Fibroblast of the aortic adventitia (primary cell): ENCODE data around the gene GLI3. TPM values are rescaled to one million over a fixed set of nuclear protein-coding genes. Genes with fewer than 3 reads are reported as not detected.
A peak's percentile ranks its signal among the peaks of the same experiment; 100 is the strongest.

Source experiments
- DNase-seq: peaks from one replicate; pipeline ENCODE4 v3.0.0-alpha.2; 2010; ENCODE audit warnings: low read depth
- H3K4me3 ChIP-seq: 2 replicates; pipeline ENCODE4 v1.5.1; 2011; ENCODE audit warnings: low read depth, mild to moderate bottlenecking, control low read depth, low read length, moderate library complexity
- total RNA-seq: library from RNA; depleted of rRNA; stranded (reverse); fragments of >200 nt; gene quantifications from 2 replicates; pipeline ENCODE4 v1.2.3, GENCODE V29; 2012; ENCODE audit warnings: low replicate concordance
- TF ChIP-seq, protein P1 (sequence below): IDR thresholded peaks from 2 replicates; pipeline ENCODE4 v1.5.1; 2011; ENCODE audit warnings: mild to moderate bottlenecking, low read length, control low read depth, inconsistent platforms; ENCODE audit not compliant: insufficient read depth

GLI3 gene
- total RNA-seq, 1 donor, result 7.0 TPM

DNA sequence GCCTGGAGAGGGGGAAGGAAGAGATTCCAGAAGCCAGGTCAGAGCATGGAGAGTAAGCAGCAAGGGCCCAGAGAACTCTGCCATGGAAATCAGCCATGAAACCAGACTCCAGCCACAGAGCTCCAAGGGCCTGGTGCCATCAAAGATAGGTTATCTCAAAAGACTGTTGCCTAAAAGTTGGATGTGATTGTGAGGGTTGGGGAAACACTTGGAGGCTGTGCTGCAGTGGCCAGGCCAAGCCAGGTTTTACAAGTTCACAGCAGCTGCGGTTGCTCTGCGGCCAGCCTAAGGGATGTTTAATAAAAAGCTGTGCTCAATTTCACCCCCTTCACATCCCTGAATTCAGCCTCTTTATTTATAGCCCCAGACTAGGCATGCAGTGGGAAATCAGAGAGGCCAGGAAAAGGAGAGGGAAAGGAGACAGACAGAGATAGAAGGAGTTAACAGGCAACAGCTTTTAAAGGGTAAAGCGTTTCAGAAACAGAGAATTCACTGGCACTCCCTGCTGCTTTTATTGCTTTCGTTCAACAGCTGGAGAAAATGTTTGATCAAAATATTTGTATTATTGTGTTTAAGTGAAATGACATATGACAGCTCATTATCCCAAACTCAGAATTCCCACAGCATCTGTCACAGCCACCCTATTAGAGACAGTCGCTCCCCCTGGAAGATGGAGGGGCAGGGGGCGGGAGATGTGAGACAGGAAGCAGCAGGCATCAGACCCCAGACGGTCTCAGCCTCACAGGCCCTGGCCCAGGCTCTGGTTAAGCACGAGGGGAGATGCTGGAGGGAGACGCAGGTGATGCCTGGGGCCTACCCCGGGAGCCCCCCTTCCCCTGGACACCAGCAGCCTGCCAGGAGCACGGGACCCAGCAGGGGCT is 140.1 kb downstream of the GLI3 start:
- DNase-seq, result peak; percentile 97
- TF ChIP-seq, protein P1, sequence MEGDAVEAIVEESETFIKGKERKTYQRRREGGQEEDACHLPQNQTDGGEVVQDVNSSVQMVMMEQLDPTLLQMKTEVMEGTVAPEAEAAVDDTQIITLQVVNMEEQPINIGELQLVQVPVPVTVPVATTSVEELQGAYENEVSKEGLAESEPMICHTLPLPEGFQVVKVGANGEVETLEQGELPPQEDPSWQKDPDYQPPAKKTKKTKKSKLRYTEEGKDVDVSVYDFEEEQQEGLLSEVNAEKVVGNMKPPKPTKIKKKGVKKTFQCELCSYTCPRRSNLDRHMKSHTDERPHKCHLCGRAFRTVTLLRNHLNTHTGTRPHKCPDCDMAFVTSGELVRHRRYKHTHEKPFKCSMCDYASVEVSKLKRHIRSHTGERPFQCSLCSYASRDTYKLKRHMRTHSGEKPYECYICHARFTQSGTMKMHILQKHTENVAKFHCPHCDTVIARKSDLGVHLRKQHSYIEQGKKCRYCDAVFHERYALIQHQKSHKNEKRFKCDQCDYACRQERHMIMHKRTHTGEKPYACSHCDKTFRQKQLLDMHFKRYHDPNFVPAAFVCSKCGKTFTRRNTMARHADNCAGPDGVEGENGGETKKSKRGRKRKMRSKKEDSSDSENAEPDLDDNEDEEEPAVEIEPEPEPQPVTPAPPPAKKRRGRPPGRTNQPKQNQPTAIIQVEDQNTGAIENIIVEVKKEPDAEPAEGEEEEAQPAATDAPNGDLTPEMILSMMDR, result no peak
- no peak overlapping the region for H3K4me3 ChIP-seq

DNA sequence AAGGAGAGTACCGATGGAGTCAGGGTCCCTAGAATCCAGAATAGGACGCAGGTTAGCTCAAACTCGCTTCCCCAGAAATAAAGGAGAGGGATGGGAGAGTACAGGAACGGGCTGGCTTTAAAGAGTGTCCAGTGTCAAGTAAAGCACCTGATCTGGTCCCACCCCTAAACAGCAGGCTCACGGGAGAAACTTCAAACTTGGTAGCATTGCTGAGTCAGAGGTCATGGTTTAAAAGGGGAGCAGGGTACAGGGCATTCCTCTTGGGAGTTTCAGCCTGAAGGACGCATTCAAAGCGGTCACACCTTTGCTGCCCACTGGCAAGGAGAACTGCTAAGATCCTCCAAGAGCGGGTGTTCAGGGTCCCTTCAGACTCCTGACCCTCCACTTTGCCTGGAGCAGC is 140.7 kb downstream of the GLI3 start:
- H3K4me3 ChIP-seq, result no peak overlapping the region
- TF ChIP-seq, protein P1, result no peak
- no peak for DNase-seq

GRCh38 chr7:42095791-42096190 is 141.2 kb downstream of the GLI3 start:
- TF ChIP-seq, protein P1, result no peak
- no peak overlapping the region for H3K4me3 ChIP-seq
- DNase-seq, result no peak

- DNase-seq, result no peak
- TF ChIP-seq, protein P1, result no peak
- no peak overlapping the region for H3K4me3 ChIP-seq
Observed at GRCh38 chr7:42093349-42093905, 143.6 kb downstream of the GLI3 start.

- no peak overlapping the region for H3K4me3 ChIP-seq
- DNase-seq, result no peak
Observed at GRCh38 chr7:42091461-42092291, 145.3 kb downstream of the GLI3 start.

GRCh38 chr7:42090806-42091205 is 146.2 kb downstream of the GLI3 start:
- TF ChIP-seq, protein P1, result no peak
- DNase-seq, result no peak
- H3K4me3 ChIP-seq, result no peak overlapping the region

More at GRCh38 chr7:42091461-42092291, 145.3 kb downstream of the GLI3 start:
- TF ChIP-seq, protein P1, result no peak
